GM19240 (cell line): Measurements from ENCODE around the gene SHTN1.

Experiments
- DNase-seq: peaks from one replicate; pipeline ENCODE4 v3.0.0; 2011; ENCODE audit warnings: low spot score; ENCODE audit not compliant: insufficient read length

The SHTN1 gene

DNA sequence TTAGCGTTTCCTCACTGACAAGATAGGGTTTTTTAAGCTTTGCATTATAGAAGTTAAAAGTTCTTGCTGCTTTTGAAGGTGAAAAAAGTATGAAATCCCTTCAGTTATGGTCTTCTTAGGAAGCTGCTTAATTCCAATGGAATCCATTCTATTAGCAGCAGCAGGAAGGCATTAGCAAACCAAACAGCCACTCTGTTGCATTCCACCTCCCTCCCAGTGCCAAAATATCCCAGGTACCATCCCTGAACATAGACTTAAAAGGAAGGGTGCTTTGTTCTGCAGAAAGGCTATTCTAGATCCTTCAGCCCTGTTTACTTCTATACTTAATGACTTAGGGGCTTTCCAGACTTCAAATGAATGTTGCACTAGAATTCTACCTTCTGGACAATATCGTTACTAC is 131.9 kb downstream of the SHTN1 start:
- no peak for DNase-seq

DNA sequence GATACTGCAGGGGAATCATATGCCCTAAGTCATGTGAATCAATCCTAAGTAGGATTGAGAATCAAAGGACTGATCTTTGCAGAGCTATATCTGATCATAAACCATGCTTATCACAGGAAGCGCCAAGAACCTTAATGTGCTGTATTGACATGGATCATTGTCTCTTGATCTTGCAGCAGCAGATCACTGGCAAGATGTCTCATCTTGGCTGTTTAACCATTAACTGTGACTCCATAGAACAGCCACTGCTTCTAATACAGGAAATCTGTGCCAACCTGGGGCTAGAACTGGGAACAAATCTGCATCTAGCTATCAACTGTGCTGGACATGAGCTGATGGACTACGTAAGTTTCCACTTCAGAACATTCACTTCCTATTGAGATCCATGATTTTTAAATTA is 134.0 kb downstream of the SHTN1 start:
- no peak for DNase-seq

DNA sequence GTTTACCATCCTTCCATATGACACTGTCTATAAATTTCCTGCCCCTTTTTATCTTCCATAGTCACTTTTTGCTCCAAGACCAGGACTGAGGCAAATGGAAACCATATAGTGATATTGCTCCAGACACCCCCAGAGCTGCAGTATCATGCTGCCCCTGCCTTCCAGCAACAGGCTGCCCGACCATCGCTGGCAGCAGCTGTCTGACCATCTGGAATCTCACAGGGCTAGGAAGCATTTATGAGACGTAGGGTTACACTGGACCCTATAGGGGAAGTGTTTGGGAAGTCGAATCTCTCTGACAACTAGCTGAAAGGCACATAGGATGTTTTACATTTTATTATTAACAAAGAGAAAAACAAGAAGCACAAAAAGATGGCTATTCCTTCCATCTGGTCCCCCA is 136.3 kb downstream of the SHTN1 start:
- no peak for DNase-seq

GRCh38 chr10:116868198-116868676 is 136.8 kb downstream of the SHTN1 start:
- no peak for DNase-seq

GRCh38 chr10:116866987-116867595 is 137.9 kb downstream of the SHTN1 start:
- DNase-seq = no peak

DNA sequence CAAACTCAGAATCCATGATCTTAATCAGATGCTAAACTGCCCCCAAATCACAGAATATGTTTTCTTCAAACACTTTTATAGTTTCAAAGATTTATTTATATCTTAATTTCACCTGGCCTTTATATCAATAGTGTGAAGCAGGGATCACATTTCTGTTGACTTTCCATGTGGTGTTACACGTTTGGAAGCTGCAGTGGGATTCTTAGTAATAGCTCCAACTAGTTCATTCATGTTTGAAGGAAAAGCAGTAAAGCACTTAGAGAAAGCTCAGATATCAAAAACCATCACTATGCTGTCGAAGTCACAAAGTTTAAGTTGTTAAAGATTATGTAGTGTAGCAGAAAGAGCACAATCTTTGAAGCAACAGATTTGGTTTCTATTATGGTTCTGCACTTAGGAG is 138.9 kb downstream of the SHTN1 start:
- no peak for DNase-seq

- no peak for DNase-seq
Measured at GRCh38 chr10:116864436-116864835, 140.6 kb downstream of the SHTN1 start.

- DNase-seq = no peak
Measured at GRCh38 chr10:116861796-116862195, 143.2 kb downstream of the SHTN1 start.

- no peak for DNase-seq
Measured at GRCh38 chr10:116857156-116857555, 147.8 kb downstream of the SHTN1 start.

DNA sequence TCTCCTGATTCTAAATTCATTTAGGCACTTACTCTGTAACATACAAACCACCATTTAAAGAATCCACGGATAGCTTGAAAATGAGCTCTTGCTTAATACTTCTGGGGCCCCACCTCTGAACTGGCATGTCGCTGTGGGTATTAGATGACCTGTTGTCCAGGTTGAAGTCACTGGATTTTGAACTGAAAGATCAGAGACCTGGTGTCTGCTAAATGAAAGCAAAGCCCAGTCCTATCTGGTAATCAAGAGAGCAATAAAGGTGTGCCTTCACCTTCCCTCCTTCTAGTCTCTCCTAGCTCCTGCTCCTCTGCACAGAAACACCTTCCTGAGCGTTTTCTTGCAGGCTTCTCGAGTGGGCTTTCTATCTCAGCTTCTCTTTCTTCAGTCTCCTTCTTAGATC is 151.3 kb downstream of the SHTN1 start:
- no peak for DNase-seq

- no peak for DNase-seq
Measured at GRCh38 chr10:116853287-116853686, 151.7 kb downstream of the SHTN1 start.

DNA sequence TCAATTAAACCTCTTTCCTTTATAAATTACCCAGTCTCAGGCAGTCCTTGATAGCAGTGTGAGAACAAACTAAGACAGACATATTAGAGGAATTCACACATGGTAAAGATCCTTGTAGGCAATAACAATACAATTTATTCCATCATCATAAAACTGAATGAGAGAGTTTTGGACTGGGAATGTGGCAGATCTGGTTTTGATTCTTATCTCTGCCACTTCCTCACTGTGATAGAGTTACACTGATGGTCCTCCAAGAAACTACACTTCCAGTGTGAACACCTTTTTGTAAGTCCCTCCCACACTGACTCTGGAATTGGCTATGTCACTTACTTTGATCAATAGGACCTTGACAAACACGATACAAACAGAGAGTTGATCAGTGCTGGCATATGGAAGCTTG is 152.7 kb downstream of the SHTN1 start:
- DNase-seq = no peak

DNA sequence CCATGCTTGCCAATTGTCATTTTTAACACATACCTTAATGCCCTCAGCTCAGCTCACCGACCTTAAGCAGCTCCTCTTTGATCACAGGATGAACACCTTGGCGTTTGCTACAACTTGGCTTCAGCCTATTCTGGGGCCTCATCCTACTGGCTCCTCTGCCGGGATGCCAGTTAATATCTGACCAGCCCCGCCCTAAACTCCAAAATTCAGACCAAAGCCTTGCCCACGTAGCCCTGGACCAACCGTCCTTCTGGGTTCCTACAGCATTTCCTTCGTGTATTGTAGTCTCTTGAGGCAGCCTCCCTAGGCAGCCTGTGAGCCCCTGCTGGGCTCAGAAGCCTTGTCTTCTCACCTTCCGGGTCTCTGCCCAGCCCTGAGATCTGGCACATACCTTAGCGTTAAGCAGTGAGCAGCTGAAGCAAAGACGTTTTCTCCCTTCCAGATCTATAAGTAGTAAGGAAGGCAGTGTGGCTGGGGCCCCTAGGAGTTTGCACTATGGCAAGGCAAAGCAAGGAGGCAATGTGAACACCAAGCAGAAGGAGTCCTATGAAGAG is 154.9 kb downstream of the SHTN1 start:
- DNase-seq = no peak

DNA sequence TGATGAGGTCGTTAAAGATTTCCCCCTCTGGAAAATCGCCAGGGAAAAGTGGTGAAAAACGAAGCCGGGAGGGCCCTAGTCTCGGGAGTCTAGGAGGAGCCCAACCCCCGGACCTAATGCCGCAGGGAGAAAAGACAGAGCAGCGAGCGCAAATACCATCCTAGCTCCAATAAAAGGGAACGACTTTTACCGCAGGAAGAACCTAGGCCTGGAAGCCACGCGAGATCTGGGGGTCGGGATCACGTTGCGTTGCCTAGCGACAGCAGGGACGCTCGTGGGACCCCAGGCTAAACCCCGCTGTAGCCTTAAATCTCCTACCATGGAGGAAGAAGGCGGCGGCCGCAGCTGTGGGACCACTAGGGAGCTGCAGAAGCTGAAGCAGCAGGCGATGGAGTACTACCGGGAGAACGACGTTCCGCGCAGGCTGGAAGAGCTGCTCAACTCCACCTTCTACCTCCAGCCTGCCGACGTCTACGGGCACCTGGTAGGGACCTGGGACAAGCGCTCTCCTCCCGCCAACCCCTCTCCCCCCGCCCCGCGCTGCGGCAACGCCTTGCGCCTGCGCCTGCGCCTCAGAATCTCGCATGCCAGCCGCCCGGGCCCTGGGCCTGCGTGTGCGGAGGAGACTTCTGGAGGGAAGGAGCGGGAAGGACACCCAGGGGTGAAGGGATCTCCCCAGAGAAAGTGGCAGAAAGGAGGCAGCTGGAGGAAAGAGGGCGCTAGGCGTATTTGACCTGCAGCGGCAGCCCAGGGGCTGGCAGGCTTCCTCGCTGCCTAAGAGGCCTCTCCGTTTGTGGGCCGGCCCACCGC is 155.5 kb downstream of the SHTN1 start, which contains the start of gene ENO4:
Gene ENO4, plus strand, starts transcription at position 252 of the 810 bp plus-strand sequence. Its CDS starts 68 bp downstream, at position 320.
- peak; percentile 23 for DNase-seq

- DNase-seq = no peak
Measured at GRCh38 chr10:116848944-116849247, 156.1 kb downstream of the SHTN1 start.

DNA sequence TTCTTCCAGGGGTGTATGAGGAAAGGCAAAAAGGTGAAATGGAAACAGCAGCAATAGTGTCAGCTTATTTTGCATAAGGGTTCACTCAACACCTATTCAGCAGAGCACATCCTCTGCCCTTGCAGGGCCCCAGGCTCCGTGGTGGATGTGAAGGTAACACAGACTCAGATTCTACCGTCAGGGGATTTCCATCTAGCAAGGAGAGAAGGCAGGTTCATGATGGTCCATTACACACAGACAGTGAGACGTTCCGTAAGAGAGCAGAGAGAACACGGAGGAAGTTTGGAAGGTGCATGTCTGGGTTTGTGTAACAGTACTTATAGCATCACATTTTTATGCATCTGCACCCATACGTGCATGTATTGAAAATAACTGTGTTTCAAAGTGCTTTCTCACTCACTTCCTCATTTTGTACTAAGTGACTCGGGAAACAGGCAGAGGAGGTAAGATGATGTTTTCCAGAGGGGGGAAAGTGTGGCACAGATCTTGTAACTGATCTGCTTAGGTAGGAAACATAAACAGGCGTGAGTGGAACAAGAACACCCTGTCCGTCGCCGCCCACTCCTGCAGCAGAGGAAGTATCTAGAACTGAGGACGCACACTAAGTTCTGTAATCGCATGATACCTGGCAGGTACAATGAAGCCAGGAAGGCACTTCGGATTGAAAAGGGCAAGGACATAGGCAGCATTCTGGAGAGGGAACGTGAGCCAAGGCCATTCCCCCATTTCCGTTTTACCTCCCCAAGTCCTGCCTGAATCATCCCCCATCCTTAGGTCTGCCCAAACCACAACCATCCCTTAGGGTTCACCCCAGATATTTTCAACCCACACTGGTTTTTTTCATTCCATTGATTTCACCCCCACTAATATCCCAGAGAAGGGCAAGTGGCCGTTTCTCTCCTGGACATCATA is 156.7 kb downstream of the SHTN1 start:
- DNase-seq = peak; percentile 16

GRCh38 chr10:116845823-116846222 is 159.2 kb downstream of the SHTN1 start:
- DNase-seq = no peak

- DNase-seq = no peak
Measured at GRCh38 chr10:116840389-116841075, 164.5 kb downstream of the SHTN1 start.

- no peak for DNase-seq
Measured at GRCh38 chr10:116838143-116838725, 166.8 kb downstream of the SHTN1 start.

GRCh38 chr10:116836902-116837523 is 168.0 kb downstream of the SHTN1 start:
- DNase-seq = no peak
